Measurements from ENCODE around the gene FEM1B.

Gene FEM1B

DNA sequence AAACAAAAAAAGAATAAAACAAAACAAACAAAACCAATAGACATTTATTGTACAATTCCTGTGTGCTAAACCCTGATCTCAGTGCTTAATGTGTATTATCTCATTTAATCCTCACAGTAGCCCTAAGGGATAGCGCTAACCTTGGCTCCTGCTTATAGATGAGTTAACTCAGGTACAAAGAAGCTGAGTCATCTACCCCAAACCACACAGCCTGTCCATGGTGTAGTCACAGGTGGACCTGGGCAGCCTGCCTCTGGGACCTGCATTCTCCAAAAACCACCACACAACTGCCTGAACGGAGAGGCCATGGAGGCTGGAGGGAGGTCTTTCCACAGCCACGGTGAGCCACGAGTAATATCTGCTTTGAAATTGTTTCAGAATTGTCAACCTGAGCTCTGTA lies 42.5 kb upstream of the FEM1B start:
- H3K4me3 ChIP-seq (ENCODE audit: low read length), result no peak overlapping the region
- peaks cover 9% of the 10 kb centered on the region for H3K9me3 ChIP-seq (ENCODE audit: control insufficient read depth, low read length)
- no peak overlapping the region for H3K9ac ChIP-seq (ENCODE audit: low read length)
- H3K27me3 ChIP-seq (replicated peaks; ENCODE audit: control insufficient read depth, insufficient read depth, low read length), result no peaks in the 10 kb centered on the region
- H3K4me1 ChIP-seq (ENCODE audit: control insufficient read depth, insufficient read depth, low read length), result peaks cover 4% of the 10 kb centered on the region
- DNase-seq (ENCODE audit: low read depth), result no peak
- H3K36me3 ChIP-seq (ENCODE audit: control insufficient read depth, insufficient read depth, low read length, severe bottlenecking), result no peaks in the 10 kb centered on the region

DNA sequence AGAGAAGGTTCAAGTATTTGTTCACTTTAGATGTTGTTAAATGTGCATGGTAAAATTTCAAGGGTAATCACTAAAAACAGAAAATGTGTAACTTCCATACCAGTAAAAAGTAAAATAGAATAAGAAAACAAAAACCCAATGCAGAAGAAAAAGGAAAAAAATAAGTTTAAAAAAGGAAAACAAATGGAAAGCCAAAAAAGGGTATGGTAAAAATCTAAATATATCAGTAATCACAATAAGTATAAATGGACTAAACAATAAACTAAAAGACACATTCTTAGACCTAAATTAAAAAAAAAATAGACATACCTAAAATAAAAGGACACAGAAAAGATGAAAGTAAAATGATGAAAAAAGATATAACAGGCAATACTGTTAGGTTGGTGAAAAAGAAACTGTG lies 38.5 kb upstream of the FEM1B start:
- no peak overlapping the region for H3K4me3 ChIP-seq (ENCODE audit: low read length)

DNA sequence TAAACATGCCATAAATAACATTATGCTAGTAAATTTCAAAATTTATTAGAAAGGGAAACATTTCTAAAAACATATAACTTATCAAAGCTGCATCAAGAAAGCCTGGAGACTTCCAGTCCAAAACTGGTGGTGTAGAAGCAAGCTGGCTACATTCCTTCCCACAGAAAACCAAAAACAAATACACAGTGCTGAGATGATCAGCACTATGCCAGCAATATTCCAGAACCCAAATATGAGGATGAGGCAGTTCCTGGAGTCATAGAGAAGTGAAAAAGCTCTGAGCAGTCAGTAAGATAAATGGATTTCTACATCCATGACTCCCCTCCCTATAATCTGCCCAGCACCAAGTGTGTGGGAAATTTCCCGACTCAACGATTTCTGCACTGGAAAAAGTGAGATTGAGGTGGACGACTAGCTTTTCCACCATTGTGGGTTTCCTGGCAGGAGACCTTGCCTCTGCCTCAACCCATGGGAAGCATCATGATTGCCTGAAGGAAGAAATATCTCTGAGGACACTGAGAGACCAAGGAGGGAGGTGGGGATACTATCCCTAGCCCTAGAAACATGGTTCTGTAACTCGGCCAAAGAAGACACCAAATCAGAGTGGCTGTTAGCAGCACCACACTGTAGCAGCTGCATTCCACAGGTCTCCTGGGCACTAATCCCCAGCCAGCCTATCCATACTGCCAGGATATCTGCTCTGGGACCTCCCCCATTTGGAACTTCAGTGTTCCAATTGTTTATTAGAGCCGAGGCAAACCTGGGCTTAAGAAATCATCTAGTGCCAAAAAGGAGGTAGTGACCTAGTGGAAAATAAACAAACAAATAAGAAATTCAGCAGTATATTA lies 36.2 kb upstream of the FEM1B start:
- Histone ChIP-seq H3K4me1 (ENCODE audit: control insufficient read depth, insufficient read depth, low read length) (no peaks in the 10 kb centered on the region), H3K4me3 (ENCODE audit: low read length) (no peak overlapping the region), H3K9ac (ENCODE audit: low read length) (no peak overlapping the region), H3K9me3 (ENCODE audit: control insufficient read depth, low read length) (peaks cover 19% of the 10 kb centered on the region), H3K36me3 (ENCODE audit: control insufficient read depth, insufficient read depth, low read length, severe bottlenecking) (no peaks in the 10 kb centered on the region), H3K27me3 (replicated peaks; ENCODE audit: control insufficient read depth, insufficient read depth, low read length) (no peaks in the 10 kb centered on the region)
- no peak for DNase-seq (ENCODE audit: low read depth)

More for the DNA sequence above, 38.5 kb upstream of the FEM1B start:
- Histone ChIP-seq H3K9ac (ENCODE audit: low read length) (no peak overlapping the region), H3K36me3 (ENCODE audit: control insufficient read depth, insufficient read depth, low read length, severe bottlenecking) (no peaks in the 10 kb centered on the region), H3K27me3 (replicated peaks; ENCODE audit: control insufficient read depth, insufficient read depth, low read length) (no peaks in the 10 kb centered on the region), H3K9me3 (ENCODE audit: control insufficient read depth, low read length) (peaks cover 10% of the 10 kb centered on the region), H3K4me1 (ENCODE audit: control insufficient read depth, insufficient read depth, low read length) (no peaks in the 10 kb centered on the region)
- no peak for DNase-seq (ENCODE audit: low read depth)

DNA sequence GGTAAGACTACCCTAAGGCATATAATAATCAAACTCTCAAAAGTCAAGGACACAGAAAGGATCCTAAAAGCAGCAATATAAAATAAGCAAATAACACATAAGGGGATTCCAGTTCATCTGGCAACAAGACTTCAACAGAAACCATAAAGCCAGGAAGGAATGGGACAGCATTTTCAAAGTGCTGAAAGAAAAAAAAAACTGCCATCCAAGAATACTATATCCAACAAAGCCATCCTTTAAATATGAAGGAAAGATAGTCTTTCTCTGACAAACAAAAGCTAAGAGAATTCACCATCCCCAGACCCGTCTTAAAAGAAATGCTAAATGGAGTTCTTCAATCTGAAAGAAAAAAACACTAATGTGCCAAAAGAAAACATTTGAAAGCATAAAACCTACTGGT lies 33.3 kb upstream of the FEM1B start:
- H3K36me3 ChIP-seq (ENCODE audit: control insufficient read depth, insufficient read depth, low read length, severe bottlenecking), result no peaks in the 10 kb centered on the region
- no peak for DNase-seq (ENCODE audit: low read depth)
- H3K4me1 ChIP-seq (ENCODE audit: control insufficient read depth, insufficient read depth, low read length), result no peaks in the 10 kb centered on the region
- no peak overlapping the region for H3K4me3 ChIP-seq (ENCODE audit: low read length)
- H3K27me3 ChIP-seq (replicated peaks; ENCODE audit: control insufficient read depth, insufficient read depth, low read length), result no peaks in the 10 kb centered on the region
- peaks cover 12% of the 10 kb centered on the region for H3K9me3 ChIP-seq (ENCODE audit: control insufficient read depth, low read length)
- H3K9ac ChIP-seq (ENCODE audit: low read length), result no peak overlapping the region

DNA sequence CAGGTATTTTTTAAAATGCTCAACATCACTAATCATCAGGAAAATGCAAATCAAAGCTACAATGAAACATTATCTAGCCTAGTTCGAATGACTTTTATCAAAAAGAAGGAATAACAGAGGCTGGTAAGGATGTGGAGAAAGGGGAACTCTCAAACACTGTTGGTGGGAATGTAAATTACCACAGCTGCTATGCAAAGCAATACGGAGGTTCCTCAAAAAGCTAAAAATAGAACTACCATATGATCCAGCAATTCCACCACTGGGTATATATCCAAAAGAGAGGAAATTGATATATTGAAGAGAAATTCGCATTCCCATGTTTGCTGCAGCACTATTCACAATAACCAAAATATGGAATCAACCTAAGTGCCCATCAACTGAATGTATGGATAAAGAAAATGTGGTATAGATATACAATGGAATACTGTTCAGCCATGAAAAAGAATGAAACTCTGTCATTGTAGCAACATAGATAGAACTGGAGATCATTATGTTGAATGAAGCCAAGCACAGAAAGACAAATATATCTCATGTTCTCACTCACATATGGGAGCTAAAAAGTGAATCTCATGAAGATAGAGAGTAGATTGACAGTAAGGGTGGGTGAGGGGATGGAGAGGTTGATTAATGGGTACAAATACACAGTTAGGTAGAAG lies 28.4 kb upstream of the FEM1B start:
- H3K4me1 ChIP-seq (ENCODE audit: control insufficient read depth, insufficient read depth, low read length), result peaks cover 5% of the 10 kb centered on the region
- H3K9me3 ChIP-seq (ENCODE audit: control insufficient read depth, low read length), result peaks cover 7% of the 10 kb centered on the region
- no peaks in the 10 kb centered on the region for H3K27me3 ChIP-seq (replicated peaks; ENCODE audit: control insufficient read depth, insufficient read depth, low read length)
- H3K9ac ChIP-seq (ENCODE audit: low read length), result no peak overlapping the region
- H3K4me3 ChIP-seq (ENCODE audit: low read length), result no peak overlapping the region
- no peak for DNase-seq (ENCODE audit: low read depth)
- H3K36me3 ChIP-seq (ENCODE audit: control insufficient read depth, insufficient read depth, low read length, severe bottlenecking), result no peaks in the 10 kb centered on the region

DNA sequence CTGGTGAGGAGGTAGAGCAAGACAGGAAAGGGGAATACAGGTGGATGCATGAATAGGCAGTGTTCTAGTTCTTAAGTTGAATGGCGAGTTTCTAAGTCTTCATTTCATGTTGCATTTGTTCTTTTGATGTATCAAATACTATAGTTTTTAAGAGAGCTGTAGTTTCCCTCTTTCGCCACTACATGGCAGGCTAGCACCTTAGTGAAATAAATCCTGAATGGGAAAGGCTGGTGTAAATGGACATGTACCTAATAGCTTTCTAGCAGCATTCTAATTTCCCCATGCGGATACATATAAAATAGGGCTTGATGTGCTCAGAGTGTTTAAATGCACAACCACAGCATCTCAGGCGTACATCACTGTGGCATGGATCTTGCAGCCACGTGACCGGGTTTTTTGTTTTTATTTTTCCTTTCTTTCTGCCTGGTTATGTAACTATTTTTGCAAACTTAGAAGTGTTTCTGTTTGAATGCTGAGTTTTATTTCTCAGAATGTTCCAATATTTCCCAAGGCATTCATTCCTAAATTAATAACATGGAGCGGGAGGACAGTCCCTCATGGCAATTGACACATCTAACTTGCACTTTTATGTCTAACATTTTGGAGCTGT lies 24.5 kb upstream of the FEM1B start:
- no peaks in the 10 kb centered on the region for H3K36me3 ChIP-seq (ENCODE audit: control insufficient read depth, insufficient read depth, low read length, severe bottlenecking)
- no peaks in the 10 kb centered on the region for H3K27me3 ChIP-seq (replicated peaks; ENCODE audit: control insufficient read depth, insufficient read depth, low read length)
- H3K9me3 ChIP-seq (ENCODE audit: control insufficient read depth, low read length), result no peaks in the 10 kb centered on the region
- peak overlapping the region; percentile 44 for H3K9ac ChIP-seq (ENCODE audit: low read length)
- peak; percentile 90 for DNase-seq (ENCODE audit: low read depth)
- peaks cover 12% of the 10 kb centered on the region for H3K4me1 ChIP-seq (ENCODE audit: control insufficient read depth, insufficient read depth, low read length)
- peak overlapping the region; percentile 62 for H3K4me3 ChIP-seq (ENCODE audit: low read length)

DNA sequence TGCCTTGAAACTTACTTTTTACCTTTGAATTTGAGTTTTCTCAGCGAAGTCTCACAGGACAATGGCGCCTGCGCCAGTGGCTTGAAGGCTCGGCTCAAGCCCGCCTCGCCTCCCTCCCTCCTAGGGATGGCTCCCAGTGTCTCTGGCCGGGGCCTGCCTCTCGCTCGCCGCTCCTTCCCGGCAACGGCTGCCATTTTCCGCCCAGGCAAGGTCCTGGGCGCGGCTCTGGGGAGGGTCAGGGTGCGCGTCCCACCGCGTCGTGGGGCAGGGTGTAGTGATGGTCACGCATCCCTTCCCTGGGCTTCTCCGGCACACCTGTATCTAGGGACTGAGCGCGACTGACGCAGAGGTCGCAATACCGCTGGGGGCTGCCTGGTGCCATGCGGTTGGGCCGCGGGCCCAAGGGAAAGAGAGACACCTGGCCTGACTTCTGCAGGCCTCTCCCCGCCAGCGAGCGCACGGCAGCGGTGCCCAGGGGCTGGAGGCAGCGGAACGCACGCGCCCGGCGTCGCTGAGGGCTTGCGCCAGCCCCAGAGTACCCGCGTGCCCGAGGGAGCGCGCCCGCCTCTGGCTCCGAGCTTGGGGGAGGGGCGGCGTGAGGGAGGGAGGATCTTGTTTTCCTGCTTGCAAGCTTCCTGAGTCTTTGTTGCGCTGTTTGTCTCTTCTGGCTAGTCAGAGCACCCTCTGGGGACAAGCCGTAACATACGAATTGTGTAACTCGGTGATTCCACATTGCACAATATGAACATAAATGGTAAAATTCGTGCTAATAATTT lies 20.7 kb upstream of the FEM1B start:
- H3K9ac ChIP-seq (ENCODE audit: low read length), result peak overlapping the region; percentile 89
- DNase-seq (ENCODE audit: low read depth), result peak; percentile 95
- H3K27me3 ChIP-seq (replicated peaks; ENCODE audit: control insufficient read depth, insufficient read depth, low read length), result no peaks in the 10 kb centered on the region
- H3K4me1 ChIP-seq (ENCODE audit: control insufficient read depth, insufficient read depth, low read length), result peaks cover 20% of the 10 kb centered on the region
- H3K36me3 ChIP-seq (ENCODE audit: control insufficient read depth, insufficient read depth, low read length, severe bottlenecking), result no peaks in the 10 kb centered on the region
- no peaks in the 10 kb centered on the region for H3K9me3 ChIP-seq (ENCODE audit: control insufficient read depth, low read length)
- H3K4me3 ChIP-seq (ENCODE audit: low read length), result peak overlapping the region; percentile 84

DNA sequence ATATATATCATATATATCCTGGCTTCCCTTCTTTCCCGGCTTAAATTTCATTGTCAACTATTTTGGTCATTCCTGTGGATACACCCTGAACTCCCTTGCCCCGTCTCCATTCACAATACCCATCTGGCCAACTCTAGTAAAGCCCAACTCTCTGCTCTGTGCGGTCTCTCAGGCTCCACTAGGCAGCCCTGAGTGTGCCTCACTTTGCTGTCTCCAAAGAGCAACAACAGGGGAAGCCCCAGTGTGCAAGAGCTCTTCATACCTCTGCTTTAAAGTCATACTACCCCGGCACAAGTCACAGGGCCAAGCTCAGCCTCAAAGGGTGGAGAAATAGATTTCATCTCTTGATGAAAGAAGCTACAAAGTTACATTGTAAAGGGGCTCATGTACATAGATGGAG lies 18.9 kb upstream of the FEM1B start:
- Histone ChIP-seq H3K36me3 (ENCODE audit: control insufficient read depth, insufficient read depth, low read length, severe bottlenecking) (no peaks in the 10 kb centered on the region), H3K9me3 (ENCODE audit: control insufficient read depth, low read length) (no peaks in the 10 kb centered on the region), H3K9ac (ENCODE audit: low read length) (no peak overlapping the region), H3K27me3 (replicated peaks; ENCODE audit: control insufficient read depth, insufficient read depth, low read length) (no peaks in the 10 kb centered on the region), H3K4me3 (ENCODE audit: low read length) (peak overlapping the region; percentile 3), H3K4me1 (ENCODE audit: control insufficient read depth, insufficient read depth, low read length) (peaks cover 15% of the 10 kb centered on the region)
- DNase-seq (ENCODE audit: low read depth), result peak; percentile 36

DNA sequence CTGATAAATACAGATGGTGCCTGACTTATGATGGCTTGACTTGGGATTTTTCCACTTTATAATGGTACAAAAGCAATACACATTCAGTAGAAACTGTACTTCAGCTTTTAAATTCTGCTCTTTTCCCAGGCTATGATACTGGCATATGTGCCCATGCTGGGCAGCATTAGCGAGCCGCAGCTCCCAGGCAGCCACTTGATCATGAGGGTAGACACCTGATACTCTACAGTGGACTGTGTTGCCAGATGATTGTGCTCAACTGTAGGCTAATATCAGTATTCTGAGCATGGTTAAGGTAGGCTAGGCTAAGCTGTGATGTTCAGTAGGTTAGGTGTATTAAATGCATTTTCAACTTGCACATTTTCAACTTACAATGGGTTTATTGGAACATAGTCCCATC lies 17.7 kb upstream of the FEM1B start:
- Histone ChIP-seq H3K36me3 (ENCODE audit: control insufficient read depth, insufficient read depth, low read length, severe bottlenecking) (no peaks in the 10 kb centered on the region), H3K4me1 (ENCODE audit: control insufficient read depth, insufficient read depth, low read length) (peaks cover 15% of the 10 kb centered on the region), H3K4me3 (ENCODE audit: low read length) (no peak overlapping the region), H3K9me3 (ENCODE audit: control insufficient read depth, low read length) (no peaks in the 10 kb centered on the region), H3K27me3 (replicated peaks; ENCODE audit: control insufficient read depth, insufficient read depth, low read length) (no peaks in the 10 kb centered on the region), H3K9ac (ENCODE audit: low read length) (no peak overlapping the region)
- DNase-seq (ENCODE audit: low read depth), result no peak

DNA sequence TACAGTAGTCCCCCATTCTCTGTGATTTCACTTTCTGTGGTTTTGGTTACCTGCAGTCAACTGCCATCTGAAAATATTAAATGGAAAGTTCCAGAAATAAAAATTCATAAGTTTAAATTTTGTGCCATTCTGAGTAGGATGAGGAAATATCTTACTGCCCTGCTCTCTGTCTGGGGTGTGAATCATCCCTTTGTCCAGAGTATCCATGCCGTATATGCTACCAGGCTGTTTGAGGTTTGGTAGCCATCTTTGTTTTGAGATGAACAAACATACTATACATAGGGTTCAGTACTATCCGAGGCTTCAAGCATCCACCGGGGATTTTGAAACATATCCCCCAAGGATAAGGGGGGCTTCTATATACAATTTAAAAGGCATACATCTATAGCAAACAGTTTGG lies 16.3 kb upstream of the FEM1B start:
- Histone ChIP-seq H3K9ac (ENCODE audit: low read length) (no peak overlapping the region), H3K27me3 (replicated peaks; ENCODE audit: control insufficient read depth, insufficient read depth, low read length) (no peaks in the 10 kb centered on the region), H3K36me3 (ENCODE audit: control insufficient read depth, insufficient read depth, low read length, severe bottlenecking) (no peaks in the 10 kb centered on the region), H3K4me3 (ENCODE audit: low read length) (no peak overlapping the region), H3K9me3 (ENCODE audit: control insufficient read depth, low read length) (no peaks in the 10 kb centered on the region), H3K4me1 (ENCODE audit: control insufficient read depth, insufficient read depth, low read length) (peaks cover 15% of the 10 kb centered on the region)
- no peak for DNase-seq (ENCODE audit: low read depth)

DNA sequence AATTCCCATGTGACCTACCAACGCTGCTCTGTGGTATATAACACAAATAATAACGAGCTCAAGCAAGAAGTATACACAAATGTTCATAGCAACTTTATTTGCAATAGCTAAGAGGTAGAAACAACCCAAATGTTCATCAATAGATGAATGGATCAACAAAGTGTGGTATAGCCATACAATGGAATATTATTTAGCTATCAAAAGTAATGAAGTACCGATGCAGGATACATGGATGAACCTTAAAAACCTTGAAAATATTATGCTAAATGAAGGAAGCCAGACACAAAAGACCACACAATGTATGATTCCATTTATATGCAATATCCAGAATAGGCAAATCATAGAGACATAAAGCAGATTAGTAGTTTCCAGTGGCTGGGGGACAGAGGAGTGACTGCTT lies 15.6 kb upstream of the FEM1B start:
- Histone ChIP-seq H3K27me3 (replicated peaks; ENCODE audit: control insufficient read depth, insufficient read depth, low read length) (no peaks in the 10 kb centered on the region), H3K4me1 (ENCODE audit: control insufficient read depth, insufficient read depth, low read length) (peaks cover 8% of the 10 kb centered on the region), H3K9ac (ENCODE audit: low read length) (no peak overlapping the region), H3K9me3 (ENCODE audit: control insufficient read depth, low read length) (no peaks in the 10 kb centered on the region), H3K36me3 (ENCODE audit: control insufficient read depth, insufficient read depth, low read length, severe bottlenecking) (no peaks in the 10 kb centered on the region), H3K4me3 (ENCODE audit: low read length) (no peak overlapping the region)
- no peak for DNase-seq (ENCODE audit: low read depth)
